ENCODE data around the gene APOBEC3H.

Gene APOBEC3H

DNA sequence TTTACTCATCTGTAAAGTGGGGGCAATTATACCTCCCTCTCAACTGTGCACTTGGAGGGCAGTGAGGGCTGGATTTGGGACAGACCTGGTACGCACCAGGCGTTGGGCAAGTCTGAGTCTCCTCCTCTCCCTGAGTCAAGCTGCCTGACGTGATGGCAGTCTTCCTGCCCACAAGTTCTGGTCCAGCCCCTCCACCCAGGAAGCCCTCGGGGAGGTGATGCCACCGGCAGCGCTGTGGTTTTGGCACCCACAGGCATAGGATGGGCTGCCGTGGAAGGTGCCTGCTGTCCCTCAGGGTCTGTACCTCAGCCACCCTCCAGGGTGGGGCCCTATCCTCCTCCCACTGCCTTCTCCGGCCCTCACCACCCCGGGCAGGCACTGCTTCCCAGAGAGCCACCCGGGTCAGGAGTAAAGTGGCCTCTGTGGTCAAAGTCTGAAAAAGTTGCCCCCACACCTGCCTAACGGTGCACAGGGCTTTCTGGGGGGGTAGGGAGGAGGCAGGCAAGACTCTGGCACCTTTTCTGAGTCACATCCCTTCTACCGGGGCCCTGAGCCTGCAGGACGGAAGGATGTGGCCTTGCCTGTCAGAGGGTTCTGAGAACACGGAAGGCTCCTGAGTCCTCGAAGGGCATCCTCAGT, 6.5 kb upstream of the APOBEC3H start:
- peak overlapping the region; percentile 97 for H3K27ac Mint-ChIP-seq
- peak overlapping the region; percentile 78 for H3K4me3 Mint-ChIP-seq
- peaks cover 92% of the 10 kb centered on the region for H3K4me1 Mint-ChIP-seq
- no peaks in the 10 kb centered on the region for H3K9me3 Mint-ChIP-seq
- peaks cover 68% of the 10 kb centered on the region for H3K36me3 Mint-ChIP-seq
- DNase-seq (ENCODE audit: low spot score in 2 of 2): peak; percentile 81 to 96
- peak; percentile 88 for ATAC-seq

DNA sequence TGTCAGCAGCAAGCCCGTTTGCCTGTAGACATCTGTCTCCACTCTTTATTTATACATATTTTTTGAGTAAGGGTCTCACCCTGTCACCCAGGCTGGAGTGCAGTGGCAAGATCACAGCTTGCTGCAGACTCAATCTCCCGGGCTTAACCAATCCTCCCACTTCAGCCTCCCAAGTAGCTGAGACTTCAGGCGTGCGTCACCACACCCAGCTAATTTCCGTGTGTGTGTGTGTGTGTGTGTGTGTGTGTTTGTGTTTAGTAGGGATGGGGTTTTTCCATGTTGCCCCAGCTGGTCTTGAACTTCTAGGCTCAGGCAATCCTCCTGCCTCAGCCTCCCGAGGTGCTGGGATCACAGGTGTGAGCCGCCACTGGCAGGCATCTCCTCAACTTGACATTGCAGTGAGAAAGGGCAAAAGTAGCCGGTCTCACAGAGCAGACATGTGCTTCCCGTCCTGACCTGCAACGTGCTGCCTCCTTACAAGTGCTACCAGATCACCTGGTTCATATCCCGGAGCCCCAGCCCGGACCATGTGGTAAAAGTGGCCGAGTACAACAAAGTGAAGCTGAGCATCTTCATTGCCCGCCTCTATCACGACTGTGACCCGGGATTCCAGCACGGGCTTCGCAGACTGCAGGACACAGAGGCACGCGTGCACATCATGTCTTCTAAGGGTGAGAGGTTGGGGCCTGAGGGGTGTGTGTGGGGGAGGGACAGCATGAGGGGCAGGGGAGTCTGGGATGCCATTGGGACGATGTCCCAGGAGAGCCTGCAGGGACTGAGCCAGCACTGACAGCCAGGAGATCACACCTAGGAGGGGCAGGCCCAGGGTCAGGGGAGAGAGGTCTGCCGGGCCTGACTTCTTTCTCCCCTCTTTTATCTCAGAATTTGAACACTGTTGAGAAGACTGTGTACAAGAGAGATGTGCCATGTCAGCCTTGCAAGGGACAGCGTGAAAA, 5.6 kb upstream of the APOBEC3H start:
- H3K36me3 Mint-ChIP-seq: peaks cover 63% of the 10 kb centered on the region
- peak overlapping the region; percentile 78 for H3K4me3 Mint-ChIP-seq
- ATAC-seq: no peak
- no peaks in the 10 kb centered on the region for H3K9me3 Mint-ChIP-seq
- H3K27ac Mint-ChIP-seq: peak overlapping the region; percentile 97
- peak in 1 of 2 donors; percentile 70 for DNase-seq (ENCODE audit: low spot score in 2 of 2)
- H3K4me1 Mint-ChIP-seq: peaks cover 93% of the 10 kb centered on the region

DNA sequence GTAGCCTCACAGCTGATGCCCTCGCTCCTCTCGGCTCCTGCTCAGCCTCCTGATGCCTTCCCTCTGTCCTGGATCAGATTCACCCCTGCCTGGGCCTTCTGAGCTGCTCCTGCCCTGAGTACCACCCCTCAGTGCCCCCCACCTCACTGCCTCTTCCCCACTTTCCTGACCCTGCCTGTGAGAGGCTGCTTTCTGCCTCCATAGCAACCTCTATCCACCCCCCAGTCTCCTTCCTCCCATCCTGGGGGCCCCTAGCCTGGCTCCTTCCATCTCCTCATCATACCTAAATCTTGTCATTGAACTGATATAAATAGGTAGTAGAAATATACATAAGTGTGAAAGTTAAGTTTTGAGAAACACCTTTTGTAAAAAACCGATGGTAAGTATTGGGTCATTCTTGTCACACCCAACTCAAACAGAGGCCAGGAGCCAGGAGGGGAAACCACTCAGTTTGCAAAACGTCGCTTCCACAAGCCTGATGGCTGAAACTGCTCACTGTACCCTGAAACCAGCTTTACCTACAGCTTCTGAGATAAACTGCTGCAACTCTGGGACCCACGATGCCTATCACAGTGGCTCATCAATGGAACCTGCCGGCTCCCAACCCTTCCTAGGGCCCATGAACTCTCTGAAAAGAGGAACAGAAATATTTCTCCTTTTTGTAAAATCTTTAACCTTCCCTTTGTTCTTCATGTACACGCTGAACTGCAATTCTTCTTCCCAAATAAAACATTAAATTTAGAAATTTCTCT, 4.8 kb upstream of the APOBEC3H start:
- peak overlapping the region; percentile 78 for H3K4me3 Mint-ChIP-seq
- DNase-seq (ENCODE audit: low spot score in 2 of 2): peak in 1 of 2 donors; percentile 78
- H3K9me3 Mint-ChIP-seq: no peaks in the 10 kb centered on the region
- peaks cover 92% of the 10 kb centered on the region for H3K4me1 Mint-ChIP-seq
- peak; percentile 19 for ATAC-seq
- peaks cover 54% of the 10 kb centered on the region for H3K36me3 Mint-ChIP-seq
- H3K27ac Mint-ChIP-seq: peak overlapping the region; percentile 97

DNA sequence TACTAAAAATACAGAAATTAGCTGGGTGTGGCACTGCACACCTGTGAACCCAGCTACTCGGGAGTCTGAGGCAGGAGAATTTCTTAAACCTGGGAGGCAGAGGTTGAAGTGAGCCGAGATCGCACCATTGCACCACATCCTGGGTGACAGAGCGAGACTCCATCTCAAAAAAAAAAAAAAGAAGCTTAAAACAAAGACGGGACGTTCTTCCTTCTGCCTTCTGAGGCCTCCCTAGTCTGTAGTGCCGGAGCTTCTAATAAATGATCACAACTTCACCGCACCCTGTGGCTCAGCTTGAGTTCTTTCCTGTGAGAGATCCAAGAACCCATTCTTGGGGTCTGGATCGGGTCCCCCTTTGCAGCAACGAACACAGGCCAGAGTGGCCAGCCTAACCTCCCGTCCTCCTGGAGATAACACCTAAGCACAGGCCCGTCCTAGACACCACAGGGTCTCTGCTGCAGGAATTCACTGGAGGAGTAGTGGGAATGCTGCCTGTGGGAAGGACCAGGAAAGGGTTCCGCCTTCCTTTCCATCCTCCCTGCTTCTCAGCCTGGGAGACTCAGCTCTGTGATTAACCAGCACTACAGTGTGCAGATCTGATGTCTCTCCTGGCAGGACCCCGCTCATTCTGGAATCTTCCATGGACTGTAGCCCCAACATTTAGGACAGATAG, 2.2 kb upstream of the APOBEC3H start:
- Mint-ChIP-seq H3K4me3 (peak overlapping the region; percentile 87), H3K27ac (peak overlapping the region; percentile 98), H3K4me1 (peaks cover 91% of the 10 kb centered on the region), H3K9me3 (no peaks in the 10 kb centered on the region), H3K36me3 (peaks cover 50% of the 10 kb centered on the region)
- ATAC-seq (no peak), DNase-seq (ENCODE audit: low spot score in 2 of 2) (peak in 1 of 2 donors; percentile 59)

DNA sequence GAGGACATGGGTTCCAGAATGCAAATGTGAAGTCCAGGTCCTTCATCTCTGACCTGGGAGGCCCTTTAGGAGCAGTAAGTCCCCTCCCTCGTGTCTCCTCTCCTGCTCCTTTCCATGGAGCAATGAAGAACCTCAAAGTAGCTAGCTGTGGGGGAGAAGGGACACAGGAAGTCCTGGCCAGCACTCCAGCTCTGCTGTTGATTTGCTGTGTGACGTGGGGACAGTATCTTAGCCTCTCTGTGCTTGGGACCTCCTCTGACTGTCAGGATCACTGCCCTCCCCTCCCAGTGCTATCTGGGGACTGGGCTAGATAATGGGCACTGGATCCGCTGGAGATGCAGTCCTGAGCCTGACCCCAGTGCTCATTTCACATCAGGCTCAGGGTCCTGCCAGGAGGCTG, 1.1 kb upstream of the APOBEC3H start:
- Mint-ChIP-seq H3K4me3 (peak overlapping the region; percentile 87), H3K9me3 (no peaks in the 10 kb centered on the region), H3K27ac (peak overlapping the region; percentile 98), H3K36me3 (peaks cover 39% of the 10 kb centered on the region), H3K4me1 (peaks cover 89% of the 10 kb centered on the region)
- ATAC-seq (no peak), DNase-seq (ENCODE audit: low spot score in 2 of 2) (no peak)

DNA sequence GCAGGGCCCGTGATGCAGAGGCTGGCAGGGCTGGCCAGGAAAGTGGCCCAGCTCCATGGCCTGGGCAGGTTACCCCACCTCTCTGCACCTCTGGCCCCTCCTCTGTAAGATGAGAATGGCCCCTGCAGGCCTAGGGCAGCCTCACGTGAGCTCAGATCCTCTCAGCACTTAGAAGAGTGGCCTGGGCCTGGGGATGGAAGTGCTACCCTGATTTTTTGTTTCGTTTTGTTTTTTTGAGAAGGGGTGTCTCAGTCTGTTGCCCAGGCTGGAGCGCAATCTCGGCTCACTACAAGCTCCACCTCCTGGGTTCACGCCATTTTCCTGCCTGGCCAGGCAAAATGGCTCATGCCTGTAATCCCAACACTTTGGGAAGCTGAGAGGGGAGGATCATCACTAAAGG, 982 bp downstream of the APOBEC3H start:
- Mint-ChIP-seq H3K4me1 (peaks cover 73% of the 10 kb centered on the region), H3K9me3 (no peaks in the 10 kb centered on the region), H3K27ac (peak overlapping the region; percentile 98), H3K36me3 (peaks cover 24% of the 10 kb centered on the region), H3K4me3 (peak overlapping the region; percentile 87)
- DNase-seq (ENCODE audit: low spot score in 2 of 2): no peak
- no peak for ATAC-seq

DNA sequence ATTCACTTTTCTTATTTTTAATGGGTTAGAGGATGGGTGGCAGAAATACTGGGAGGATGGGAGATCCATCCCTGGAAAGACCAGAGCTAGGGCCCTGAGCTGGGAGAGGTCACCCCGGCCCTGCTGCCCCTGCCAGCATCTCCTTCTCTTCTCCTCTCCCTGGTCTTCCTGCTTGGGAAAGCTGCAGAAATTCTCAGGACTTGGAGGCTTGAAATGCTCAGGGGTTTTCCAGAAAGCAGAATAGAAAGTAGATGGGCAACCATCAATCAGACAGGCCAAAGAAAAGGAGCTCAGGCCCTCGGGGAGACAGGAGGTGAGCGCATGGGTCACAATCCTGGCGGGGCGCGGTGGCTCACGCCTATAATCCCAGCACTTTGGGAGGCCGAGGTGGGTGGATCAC, 1.5 kb downstream of the APOBEC3H start:
- Mint-ChIP-seq H3K4me3 (peak overlapping the region; percentile 87), H3K27ac (peak overlapping the region; percentile 98), H3K36me3 (peaks cover 26% of the 10 kb centered on the region), H3K9me3 (no peaks in the 10 kb centered on the region), H3K4me1 (peaks cover 74% of the 10 kb centered on the region)
- DNase-seq (ENCODE audit: low spot score in 2 of 2) (no peak), ATAC-seq (no peak)

DNA sequence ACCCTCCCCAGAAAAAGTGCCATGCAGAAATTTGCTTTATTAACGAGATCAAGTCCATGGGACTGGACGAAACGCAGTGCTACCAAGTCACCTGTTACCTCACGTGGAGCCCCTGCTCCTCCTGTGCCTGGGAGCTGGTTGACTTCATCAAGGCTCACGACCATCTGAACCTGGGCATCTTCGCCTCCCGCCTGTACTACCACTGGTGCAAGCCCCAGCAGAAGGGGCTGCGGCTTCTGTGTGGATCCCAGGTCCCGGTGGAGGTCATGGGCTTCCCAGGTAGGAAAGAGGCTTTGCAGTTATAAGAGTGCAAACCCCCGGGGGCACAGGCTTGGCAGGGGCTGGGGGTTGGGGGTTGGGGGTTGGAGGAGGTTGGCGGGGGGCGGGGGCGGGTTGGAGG, 4.2 kb downstream of the APOBEC3H start:
- Mint-ChIP-seq H3K9me3 (no peaks in the 10 kb centered on the region), H3K4me3 (peak overlapping the region; percentile 87), H3K36me3 (peaks cover 19% of the 10 kb centered on the region), H3K4me1 (peaks cover 53% of the 10 kb centered on the region), H3K27ac (peak overlapping the region; percentile 98)
- DNase-seq (ENCODE audit: low spot score in 2 of 2) (no peak), ATAC-seq (no peak)

DNA sequence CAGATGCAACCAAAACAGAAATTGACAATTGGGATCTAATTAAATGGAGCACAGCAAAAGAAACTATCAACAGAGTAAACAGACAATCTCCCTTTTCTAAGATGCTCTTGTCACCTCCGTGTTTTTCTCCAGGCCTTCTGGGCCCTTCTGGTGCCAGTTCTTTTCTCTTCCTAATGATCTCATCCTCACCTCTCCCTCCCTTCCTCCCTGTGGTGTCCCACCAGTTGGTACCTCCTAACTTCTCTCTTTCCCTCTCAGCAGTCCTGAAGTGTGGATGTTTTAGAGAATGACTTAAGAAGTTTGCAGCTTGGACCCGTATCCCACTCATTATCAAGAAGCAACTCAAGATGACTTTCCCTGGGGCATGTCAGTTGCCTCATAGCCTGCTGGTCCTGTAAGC, 6.4 kb downstream of the APOBEC3H start:
- H3K4me3 Mint-ChIP-seq: no peak overlapping the region
- peaks cover 19% of the 10 kb centered on the region for H3K36me3 Mint-ChIP-seq
- H3K4me1 Mint-ChIP-seq: peaks cover 34% of the 10 kb centered on the region
- H3K27ac Mint-ChIP-seq: no peak overlapping the region
- no peak for ATAC-seq
- DNase-seq (ENCODE audit: low spot score in 2 of 2): no peak
- no peaks in the 10 kb centered on the region for H3K9me3 Mint-ChIP-seq

DNA sequence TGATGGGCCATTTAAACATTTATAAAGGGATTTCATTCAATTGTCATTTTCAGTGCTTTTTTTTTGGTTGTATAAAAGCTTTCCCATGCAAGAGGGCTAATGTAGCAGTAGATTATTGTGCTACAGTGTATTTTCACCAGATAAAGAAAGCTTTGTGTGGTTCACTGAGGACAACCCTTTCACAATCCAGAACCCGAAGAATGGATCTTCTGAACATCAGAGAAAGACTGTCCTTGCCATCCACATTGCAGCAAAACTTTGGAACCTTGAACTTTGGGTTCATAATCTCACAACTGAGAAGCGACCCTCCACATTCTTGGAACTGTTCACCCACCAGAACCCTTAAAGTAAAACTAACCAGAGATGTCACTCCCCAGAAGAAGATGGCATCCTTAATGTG, 9.3 kb downstream of the APOBEC3H start:
- Mint-ChIP-seq H3K9me3 (no peaks in the 10 kb centered on the region), H3K4me1 (peaks cover 14% of the 10 kb centered on the region), H3K36me3 (peaks cover 6% of the 10 kb centered on the region), H3K4me3 (no peak overlapping the region), H3K27ac (no peak overlapping the region)
- DNase-seq (ENCODE audit: low spot score in 2 of 2) (no peak), ATAC-seq (no peak)

DNA sequence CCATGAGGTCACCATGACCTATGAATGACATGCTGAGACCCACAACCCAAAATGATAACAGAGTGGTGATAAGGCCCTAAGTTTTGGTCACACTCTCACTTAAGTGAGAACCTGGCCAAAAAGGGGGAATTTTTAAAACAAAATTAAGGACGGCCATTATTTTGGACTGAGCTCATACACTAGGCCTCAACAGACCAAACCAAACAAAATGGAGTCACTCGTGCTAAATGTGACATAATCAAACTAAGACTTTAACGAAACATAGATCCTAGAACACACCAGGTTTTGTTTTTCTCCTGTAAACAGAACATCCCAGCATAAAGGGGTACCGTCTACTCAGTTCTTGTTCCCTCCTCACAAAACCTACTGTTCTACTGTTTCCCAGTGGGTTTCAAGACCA, 11.4 kb downstream of the APOBEC3H start:
- ATAC-seq (no peak), DNase-seq (ENCODE audit: low spot score in 2 of 2) (no peak)
- H3K36me3 Mint-ChIP-seq: no peaks in the 10 kb centered on the region
- H3K9me3 Mint-ChIP-seq: no peaks in the 10 kb centered on the region
- no peak overlapping the region for H3K4me3 Mint-ChIP-seq
- no peak overlapping the region for H3K27ac Mint-ChIP-seq
- H3K4me1 Mint-ChIP-seq: peaks cover 15% of the 10 kb centered on the region

DNA sequence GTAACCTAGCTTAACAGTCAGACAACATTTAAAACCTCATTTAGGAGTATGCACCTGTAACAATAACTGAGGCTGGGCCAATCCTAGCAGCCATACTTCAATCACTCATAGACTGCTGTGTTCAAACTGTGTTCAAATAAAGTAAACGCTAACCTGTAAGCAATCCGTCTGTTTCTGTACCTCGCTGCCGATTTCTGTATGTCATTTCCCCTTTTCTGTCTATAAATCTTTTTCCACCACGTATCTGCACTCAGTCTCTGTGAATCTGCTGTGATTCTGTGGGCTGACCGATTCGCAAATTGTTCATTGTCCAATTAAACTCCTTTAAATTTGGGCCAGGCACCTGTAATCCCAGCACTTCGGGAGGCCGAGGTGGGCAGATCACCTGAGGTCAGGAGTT, 12.3 kb downstream of the APOBEC3H start:
- no peak for ATAC-seq
- H3K9me3 Mint-ChIP-seq: no peaks in the 10 kb centered on the region
- H3K27ac Mint-ChIP-seq: no peak overlapping the region

DNA sequence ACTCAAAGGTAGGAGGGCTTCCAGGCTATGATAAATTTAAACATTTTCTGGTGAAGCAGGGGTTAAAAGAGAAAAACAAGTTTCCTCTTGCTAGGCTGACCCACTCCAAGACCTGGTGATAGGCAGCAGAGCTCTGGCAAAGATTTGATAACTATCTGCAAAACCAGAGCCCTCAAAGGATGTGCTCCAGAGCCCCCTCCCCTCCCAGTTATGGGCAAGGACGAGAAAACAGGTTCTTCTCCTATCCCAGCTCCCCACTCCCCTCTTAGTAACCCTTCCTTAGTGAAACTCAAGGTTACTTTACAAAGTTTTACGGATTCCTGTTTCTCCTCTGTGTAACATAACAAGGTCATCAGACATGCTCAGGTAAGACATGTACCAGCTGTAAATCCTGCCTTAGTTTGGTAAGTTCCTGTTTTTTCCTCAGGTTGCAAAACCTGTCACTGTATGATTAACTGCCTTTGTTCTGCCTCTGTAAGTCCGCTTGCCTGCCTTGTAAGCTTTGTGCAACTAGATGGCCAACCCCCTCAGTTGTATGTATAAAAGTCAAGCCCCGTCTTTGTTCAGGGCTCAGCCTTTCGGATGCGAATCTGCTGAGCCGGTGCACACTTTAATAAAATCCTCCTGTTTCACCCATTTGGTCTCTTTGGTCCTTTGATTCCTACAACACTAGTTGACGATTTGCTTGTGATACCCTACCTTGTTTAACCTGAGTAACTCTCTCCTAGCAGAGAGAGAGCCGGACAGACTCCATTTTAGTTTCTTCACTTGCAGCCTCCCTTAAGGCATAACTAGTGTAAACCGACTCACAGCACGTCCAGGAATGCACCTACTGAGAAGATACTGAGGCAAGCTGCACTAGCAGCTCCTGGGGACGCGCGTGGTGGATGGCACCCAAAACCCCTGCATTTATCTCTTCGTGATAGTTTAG, 13.9 kb downstream of the APOBEC3H start:
- Mint-ChIP-seq H3K27ac (no peak overlapping the region), H3K9me3 (no peaks in the 10 kb centered on the region), H3K4me1 (peaks cover 37% of the 10 kb centered on the region), H3K4me3 (no peak overlapping the region), H3K36me3 (peaks cover 4% of the 10 kb centered on the region)
- DNase-seq (ENCODE audit: low spot score in 2 of 2) (no peak), ATAC-seq (no peak)

More for the DNA sequence above, 12.3 kb downstream of the APOBEC3H start:
- peaks cover 21% of the 10 kb centered on the region for H3K4me1 Mint-ChIP-seq
- no peak overlapping the region for H3K4me3 Mint-ChIP-seq
- no peak for DNase-seq (ENCODE audit: low spot score in 2 of 2)
- no peaks in the 10 kb centered on the region for H3K36me3 Mint-ChIP-seq

DNA sequence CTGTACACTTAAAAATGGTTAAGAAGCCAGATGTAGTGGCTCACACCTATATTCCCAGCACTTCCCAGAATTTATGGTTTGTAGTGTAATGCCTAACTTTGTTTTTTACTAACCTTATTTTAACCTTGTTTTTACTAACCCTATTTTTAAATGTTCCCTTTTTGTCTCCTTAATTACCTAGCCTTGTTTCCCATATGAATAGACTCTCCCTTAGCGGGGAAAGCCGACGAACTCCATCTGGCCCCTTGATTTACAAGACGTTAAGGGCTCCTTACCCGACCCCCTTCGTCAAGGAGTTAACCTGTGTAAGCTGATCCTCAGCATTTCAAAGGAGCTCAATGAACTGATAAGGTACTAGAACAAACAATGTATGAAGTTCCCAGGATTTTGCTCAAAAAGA, 17.1 kb downstream of the APOBEC3H start:
- Mint-ChIP-seq H3K36me3 (peaks cover 24% of the 10 kb centered on the region), H3K9me3 (no peaks in the 10 kb centered on the region), H3K27ac (peak overlapping the region; percentile 98), H3K4me1 (peaks cover 62% of the 10 kb centered on the region), H3K4me3 (peak overlapping the region; percentile 20)
- ATAC-seq (no peak), DNase-seq (ENCODE audit: low spot score in 2 of 2) (no peak)

Measured in stimulated activated effector memory CD8-positive, alpha-beta T cell treated with anti-CD3 and anti-CD28 coated beads, Interleukin-12 subunit alpha, Interleukin-12 subunit beta, amount 100 ng/mL, for 72 hours (primary cell).